Loucy (cell line): ENCODE measurements around the gene PSMG3.

Source experiments
- CTCF ChIP-seq: fragments of 200-600 bp; sonication (generic); conservative IDR thresholded peaks from 2 replicates; pipeline ENCODE4 v1.5.1; 2014; ENCODE audit warnings: mild to moderate bottlenecking, antibody characterized with exemption, low read length
- EZH2phosphoT487 ChIP-seq: fragments of 200-600 bp; IDR thresholded peaks from 2 replicates; pipeline ENCODE4 v1.6.1; 2018; ENCODE audit warnings: antibody characterized with exemption, mild to moderate bottlenecking, moderate library complexity, borderline replicate concordance

GRCh38 chr7:1598286-1598685 lies 28.5 kb upstream of the PSMG3 start:
- TF ChIP-seq CTCF (no peak), EZH2phosphoT487 (no peak)
